GM19452 (cell line): Measurements from ENCODE around the gene CTNNA1.
"Not testable (repeated sequence)": the region's sequence is repeated elsewhere in the genome, so short reads cannot be mapped to it uniquely, and the experiment has no call there.

ENCODE experiments used
- ATAC-seq: cut with Tn5 transposase; IDR thresholded peaks from one replicate; pipeline ENCODE4 v1.9.1; 2021; ENCODE audit not compliant: unreplicated experiment

Gene CTNNA1

DNA sequence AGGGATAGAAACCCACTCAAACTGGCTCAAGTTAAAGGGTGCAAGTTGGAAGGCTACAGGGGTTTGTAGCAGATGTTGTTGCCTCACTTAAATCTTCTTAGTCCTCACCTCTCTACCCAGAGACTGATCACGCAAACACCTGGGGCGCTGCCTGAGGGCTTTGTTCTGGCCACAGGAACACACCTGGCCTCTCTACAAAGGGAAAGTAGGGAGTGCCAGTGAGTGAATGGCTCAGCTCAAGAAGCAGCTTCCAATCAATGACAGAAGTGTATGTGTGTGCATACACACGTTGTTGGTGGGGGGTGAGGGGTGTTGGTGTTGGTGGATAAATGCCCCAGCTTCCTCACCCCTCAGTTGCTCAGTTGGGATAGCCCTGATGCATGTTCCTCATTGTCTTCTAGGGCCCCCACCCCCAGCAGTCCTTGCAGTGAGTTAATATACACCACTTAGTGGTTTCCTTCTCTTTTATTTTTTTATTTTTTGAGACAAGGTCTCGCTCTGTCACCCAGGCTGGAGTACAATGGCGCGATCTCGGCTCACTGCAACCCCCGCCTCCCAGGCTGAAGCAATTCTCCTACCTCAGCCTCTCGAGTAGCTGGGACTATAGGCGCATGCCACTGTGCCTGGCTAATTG lies 30.6 kb upstream of the CTNNA1 start:
- no peak for ATAC-seq

DNA sequence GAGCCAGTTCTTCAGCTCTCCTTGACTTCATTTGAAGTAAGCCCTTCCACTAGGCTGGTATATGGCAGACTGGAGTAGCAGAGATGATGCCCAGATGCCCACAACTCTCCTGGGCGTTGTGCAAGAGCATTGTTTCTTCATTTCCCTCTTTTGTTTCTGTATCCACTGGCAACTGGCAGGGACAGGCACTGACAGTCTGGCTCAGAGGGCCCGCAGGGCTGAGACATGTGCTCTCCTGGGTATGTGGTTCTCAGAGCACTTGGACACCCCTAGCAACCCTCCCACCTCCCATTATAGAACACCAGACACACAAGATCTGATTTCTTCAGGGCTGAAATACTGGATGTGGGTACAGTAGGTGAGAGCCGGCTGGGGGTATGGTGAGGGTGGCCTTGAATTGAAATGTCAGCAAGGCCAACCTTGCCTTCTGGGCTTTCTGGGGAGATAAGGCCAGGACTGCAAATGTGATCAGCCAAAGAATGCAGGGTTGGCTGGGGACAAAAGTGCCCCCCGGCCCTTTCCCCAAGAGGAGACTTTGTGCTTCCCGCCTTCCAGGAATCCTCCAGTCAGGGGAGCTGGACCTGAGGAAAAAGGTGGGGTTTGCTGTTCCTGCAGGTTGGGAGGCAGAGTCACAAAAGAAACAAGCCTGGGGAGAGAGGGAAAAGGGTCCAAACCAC lies 28.6 kb upstream of the CTNNA1 start:
- ATAC-seq: no peak

DNA sequence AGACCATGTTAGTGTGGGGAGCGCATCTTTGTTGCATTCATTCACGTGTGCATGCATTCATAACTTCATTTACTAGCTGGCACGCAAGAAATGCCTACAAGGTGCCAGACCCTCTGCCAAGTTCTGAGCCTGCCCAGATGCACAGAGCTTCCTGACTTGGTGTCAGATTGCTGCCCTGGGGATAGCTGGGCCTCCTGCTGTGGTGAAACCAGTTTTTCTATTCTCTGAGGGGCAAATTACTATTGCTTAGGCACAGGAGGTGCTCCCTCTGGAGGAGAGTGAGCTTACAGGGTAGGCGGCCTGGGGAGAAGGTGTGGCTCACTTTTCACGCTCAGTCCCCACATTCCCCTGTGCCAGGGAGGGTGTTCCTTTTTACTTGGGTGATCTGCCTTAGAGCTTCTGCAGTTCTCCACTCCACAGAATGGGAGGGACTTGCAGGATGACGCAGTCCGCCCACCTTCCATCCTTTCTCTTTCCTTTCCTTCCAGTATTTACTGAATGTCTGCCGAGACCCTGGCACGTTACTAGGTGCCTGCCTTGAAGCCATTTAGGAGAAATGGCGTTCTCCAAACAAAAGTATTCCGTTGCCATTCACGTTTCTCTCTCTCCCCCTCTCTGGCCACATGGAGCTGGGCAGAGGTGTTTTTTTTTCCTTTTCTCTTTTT lies 27.9 kb upstream of the CTNNA1 start:
- no peak for ATAC-seq

- ATAC-seq: no peak
These were observed 27.3 kb upstream of the CTNNA1 start for GRCh38 chr5:138725818-138726416.

DNA sequence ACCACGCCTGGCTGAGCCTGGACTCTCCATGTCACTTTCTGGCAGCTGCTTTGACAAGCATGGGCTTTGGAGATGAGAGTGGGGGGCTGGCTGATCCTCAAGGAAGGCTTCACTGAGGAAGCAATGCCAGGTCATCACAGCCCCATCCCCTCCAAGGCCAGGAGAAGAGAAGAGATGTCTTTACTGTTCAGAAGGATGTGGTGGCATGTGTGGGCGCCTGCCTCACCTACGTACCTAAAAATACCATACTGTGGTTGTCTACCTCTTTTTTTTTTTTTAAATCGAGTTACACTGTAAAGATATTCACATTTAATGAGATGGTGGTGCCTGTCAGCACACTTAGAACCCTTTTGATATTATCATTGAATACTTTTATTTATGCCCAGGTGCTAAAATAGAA lies 26.4 kb upstream of the CTNNA1 start:
- ATAC-seq: no peak

DNA sequence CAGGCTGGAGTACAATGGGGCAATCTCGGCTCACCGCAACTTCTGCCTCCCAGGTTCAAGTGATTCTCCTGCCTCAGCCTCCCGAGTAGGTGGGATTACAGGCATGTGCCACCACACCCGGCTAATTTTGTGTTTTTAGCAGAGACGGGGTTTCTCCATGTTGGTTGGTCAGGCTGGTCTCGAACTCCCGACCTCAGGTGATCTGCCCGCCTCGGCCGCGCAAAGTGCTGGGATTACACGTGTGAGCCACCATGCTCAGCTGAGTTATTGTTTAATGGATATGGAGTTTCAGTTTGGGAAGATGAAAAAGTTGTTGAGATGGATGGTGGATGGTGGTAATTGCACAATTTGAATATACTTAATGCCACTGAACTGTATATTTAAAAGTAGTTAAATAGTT lies 22.7 kb upstream of the CTNNA1 start:
- not testable (repeated sequence) for ATAC-seq

GRCh38 chr5:138732466-138732865 lies 20.8 kb upstream of the CTNNA1 start:
- no peak for ATAC-seq

GRCh38 chr5:138732933-138733332 lies 20.3 kb upstream of the CTNNA1 start:
- no peak for ATAC-seq

- ATAC-seq: no peak
These were observed 19.7 kb upstream of the CTNNA1 start for GRCh38 chr5:138733509-138733908.

DNA sequence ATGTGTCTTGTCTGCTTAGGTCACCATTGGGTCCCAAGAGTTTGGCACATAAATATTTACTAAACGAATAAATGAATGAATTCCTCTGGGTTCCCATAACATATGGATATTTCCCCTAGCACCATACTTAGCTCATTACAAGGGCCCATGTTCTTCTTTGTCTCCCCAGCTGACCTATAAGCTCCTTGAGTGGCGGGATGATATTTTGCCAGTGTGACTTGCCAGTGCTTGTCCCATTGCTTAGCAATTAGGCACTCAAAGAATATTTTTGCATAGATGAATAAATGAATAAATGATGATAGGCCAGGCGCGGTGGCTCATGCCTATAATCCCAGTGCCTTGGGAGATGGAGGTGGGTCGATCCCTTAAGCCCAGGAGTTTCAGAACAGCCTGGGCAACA lies 16.9 kb upstream of the CTNNA1 start:
- ATAC-seq: no peak

DNA sequence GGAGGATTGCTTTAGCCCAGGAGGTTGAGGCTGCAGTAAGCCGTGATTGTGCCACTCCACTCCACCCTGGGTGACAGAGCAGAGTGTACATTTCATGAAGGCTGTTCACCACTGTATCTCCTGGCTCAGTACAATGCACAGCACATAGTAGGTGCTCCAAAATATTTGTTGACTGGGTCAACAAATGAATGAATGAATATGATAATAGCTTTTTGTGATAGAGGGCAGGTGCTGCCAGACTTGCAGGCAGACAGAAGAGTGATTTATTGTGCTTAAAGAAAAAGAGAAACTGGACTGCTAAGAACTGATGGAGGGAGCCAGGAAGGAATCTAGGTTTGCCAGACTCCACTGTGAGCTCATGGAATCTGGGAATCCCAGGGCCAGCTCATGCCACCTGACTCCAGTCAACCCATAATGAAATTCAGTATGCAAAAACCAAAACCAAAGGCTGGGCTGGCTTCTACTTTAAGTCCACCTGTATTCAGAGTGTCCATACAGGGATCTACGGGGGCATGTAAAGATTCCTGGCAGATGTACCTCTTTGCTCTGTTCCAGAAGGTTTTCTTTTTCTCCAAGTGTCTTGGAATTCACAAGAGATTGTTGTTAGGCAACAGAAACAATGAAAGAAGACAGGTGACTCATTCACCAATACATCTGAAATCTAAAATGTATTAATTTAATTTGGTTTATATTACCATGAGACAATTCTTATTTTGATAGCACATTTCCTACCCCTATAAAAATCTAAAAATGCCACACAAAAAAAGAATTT lies 15.5 kb upstream of the CTNNA1 start:
- ATAC-seq: no peak

DNA sequence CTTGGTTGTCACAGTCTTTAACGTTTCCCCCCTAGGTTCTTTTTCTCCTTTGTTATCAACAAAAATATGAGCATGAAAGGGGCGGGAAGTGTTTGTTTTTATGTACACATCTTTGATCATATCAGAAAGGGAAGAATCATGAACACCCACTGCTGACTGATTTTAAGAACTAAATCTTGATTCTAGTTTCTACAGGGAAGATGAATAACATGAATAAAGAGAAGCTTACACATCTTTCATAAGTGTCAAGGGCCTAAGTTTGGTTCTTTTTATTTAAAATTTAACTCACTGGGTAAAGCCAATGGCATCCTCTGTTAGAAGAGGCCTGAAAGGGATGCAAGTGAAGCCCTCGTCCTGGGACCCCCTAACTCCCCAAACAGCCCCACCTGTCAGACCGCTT lies 14.8 kb upstream of the CTNNA1 start:
- ATAC-seq: no peak

DNA sequence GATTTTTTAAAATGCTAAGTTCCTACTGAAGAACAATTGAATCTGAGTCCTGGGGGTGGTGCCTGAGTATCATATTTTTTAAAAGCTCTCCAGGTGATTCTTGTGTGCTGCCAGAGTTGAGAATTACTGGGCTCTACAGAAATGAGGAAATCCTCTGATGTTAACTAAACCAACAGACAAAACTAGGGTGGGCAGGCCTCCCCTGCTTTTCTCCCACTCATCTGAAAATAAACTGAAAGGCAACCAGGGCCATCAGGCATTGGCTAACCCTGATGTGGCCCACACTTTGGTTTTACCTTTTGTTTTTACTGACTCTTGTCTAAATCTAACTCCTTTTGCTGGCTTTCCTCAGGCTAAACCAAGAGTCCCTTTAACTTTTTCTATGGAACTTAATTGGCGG lies 13.3 kb upstream of the CTNNA1 start:
- no peak for ATAC-seq

DNA sequence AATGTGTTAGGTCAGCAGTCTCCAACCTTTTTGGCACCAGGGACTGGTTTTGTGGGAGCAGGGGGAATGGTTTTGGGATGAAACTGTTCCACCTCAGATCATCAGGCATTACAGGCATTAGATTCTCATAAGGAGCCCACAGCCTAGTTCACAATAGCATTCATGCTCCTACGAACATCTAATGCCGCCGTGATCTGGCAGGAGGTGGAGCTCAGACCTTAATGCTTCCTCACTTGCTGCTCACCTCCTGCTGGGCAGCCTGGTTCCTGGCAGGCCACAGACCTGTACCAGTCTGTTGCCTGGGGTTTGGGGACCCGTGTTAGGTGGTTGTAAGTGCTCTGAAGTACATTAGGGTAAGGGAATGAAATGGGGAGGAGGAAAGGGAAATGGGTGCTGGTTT lies 9.7 kb upstream of the CTNNA1 start:
- no peak for ATAC-seq

- no peak for ATAC-seq
These were observed 8.0 kb upstream of the CTNNA1 start for GRCh38 chr5:138745268-138745667.

DNA sequence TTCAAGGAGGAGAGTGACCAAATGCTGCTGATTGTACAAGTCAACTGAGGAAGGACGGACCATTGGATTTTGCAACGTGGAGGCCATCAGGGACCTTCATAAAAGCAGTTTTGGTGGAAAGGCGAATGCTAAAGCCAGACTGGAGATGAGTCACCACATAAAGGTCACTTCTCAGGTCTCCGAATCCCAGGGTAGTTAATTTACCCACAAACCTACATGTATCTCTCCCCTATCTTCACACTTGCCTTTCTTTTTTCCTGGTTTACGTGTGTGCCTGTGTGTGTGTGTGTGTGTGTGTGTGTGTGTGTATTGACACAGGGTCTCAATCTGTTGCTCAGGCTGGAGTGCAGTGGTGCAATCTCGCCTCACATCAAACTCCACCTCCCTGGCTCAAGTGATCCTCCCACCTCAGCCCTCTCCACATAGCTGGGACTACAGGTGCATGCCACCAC lies 4.6 kb upstream of the CTNNA1 start:
- no peak for ATAC-seq

DNA sequence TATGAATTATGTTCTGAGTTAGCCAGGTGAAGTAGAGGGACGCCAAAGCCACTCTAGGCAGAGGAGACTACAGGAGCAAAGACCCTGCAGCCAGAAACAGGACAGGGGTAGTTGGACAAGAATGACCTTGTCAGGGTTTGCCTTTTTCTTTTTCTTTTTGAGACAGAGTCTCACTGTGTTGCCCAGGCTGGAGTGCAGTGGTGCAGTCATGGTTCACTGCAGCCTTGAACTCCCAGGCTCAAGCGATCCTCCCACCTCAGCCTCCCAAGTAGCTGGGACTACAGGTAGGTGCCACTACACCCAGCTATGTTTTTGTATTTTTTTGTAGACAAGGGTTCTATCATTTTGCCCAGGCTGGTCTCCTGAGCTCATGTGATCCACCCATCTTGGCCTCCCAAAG lies 1.9 kb upstream of the CTNNA1 start:
- ATAC-seq: not testable (repeated sequence)

DNA sequence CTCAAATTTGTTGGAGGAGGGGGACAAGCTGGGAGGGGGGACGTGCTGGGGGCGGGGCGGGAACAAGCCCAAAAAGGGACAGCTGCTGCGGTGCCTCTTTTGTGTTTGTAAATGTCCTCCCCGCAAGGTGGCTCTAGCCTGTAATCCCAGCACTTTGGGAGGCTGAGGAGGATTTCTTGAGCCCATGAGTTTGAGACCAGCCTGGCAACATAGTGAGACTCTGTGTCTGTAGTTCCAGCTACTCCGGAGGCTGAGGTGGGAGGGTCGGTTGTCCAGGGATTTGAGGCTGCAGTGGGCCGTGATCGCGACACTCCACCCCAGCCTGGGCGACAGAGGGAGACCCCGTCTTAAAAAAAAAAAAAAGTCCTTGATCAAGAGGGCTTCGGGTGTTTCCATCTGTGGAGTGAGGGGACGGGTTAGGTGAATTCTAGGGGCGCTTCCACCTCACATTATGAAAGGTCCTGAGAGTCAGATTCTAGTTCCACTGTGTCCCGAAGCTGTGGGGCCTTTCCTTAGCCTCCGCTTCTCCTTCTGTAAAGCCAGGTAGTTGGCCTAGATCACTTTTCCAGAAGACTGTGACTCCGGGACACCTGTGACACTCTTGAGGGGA lies 779 bp upstream of the CTNNA1 start:
- no peak for ATAC-seq

- ATAC-seq: peak; percentile 12
These were observed 821 bp downstream of the CTNNA1 start for GRCh38 chr5:138753794-138754698.

GRCh38 chr5:138754699-138755057 lies 1.5 kb downstream of the CTNNA1 start:
- ATAC-seq: no peak
